Stimulated activated CD8-positive, alpha-beta memory T cell treated with anti-CD3 and anti-CD28 coated beads, Interleukin-15, amount 100 ng/mL, for 48 hours (primary cell): ENCODE results near the gene IRX2.

ENCODE experiments used
- DNase-seq, 2 donors: peaks; one replicate each; pipeline ENCODE4 v3.0.0-alpha.2; 2020; ENCODE audit warnings: low read depth in 2 of 2

Gene IRX2

DNA sequence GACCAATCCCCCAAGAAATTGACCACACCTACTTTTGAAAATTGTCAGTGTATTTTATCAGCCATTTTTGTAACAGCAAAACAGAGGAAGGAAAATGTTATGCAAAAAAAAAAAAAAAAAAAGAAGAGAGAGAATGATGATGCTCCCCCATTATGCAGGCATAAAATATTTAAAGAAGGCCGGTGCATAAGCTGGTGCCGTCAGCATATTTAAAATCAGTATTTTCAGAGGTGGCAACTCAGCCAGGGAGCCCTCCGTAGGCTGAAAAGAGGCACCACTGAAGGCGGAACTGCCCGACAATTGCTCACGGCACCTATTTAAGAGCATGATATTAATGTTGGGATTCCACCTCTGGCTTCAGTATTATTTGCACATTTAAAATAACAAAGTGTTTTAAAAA lies 33.4 kb downstream of the IRX2 start:
- DNase-seq: no peak

DNA sequence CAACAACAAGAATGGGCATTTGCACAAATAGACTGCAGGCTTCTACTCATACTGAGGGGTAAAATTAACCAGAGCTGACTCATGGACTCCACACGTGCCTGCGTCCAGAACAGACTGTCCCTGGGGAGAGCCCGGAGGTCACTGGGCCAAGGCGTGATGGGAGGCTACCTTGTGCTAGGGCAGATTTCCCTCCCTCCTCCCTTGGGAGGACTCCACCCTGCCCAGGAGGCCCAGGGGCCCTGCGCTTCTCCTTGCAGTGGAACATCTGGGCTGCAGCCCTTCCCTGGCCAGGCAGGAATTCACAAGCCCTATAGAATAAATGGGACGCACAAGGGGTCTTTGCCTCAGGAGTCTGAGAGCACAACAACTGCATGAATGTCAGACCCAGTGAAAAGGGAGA lies 35.6 kb downstream of the IRX2 start:
- no peak for DNase-seq

DNA sequence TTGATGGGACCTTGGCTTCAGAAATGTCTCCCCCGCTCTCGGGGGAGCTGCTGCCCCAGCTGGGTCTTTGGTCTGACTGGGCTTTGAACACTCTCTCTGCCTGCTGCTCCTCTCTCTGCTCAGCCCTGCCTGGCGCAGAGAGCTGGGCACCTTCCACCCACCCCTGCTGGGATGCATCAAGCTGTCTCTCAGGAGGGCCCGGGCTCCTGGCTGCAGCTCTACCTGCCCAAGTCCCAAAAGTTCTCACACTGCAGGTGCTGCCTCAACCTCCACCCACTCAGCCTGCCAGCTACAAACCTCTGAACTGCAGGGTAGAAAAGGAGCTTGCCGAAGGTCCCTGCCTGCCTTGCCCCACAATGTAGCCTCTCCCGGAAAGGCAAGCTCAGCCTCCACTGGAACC lies 36.7 kb downstream of the IRX2 start:
- no peak for DNase-seq

DNA sequence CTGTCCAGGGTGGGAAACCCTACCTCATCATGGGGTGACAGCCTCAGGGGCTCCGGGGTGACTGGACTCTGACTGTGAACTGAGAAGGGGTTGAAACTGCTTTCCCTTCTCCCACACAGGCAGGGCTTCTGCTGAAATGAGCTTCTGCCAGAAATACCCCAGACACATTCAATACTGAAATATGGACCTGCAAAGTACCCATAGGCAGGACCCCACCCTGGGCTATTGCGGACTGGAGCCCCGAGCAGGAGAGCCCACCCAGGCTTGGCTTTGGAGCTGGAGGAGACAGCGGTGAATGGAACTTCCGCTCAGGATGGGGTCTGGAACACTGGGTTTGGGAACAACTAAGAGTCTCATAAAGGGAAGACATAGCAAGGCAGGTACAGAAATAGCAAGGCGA lies 37.5 kb downstream of the IRX2 start:
- no peak for DNase-seq

DNA sequence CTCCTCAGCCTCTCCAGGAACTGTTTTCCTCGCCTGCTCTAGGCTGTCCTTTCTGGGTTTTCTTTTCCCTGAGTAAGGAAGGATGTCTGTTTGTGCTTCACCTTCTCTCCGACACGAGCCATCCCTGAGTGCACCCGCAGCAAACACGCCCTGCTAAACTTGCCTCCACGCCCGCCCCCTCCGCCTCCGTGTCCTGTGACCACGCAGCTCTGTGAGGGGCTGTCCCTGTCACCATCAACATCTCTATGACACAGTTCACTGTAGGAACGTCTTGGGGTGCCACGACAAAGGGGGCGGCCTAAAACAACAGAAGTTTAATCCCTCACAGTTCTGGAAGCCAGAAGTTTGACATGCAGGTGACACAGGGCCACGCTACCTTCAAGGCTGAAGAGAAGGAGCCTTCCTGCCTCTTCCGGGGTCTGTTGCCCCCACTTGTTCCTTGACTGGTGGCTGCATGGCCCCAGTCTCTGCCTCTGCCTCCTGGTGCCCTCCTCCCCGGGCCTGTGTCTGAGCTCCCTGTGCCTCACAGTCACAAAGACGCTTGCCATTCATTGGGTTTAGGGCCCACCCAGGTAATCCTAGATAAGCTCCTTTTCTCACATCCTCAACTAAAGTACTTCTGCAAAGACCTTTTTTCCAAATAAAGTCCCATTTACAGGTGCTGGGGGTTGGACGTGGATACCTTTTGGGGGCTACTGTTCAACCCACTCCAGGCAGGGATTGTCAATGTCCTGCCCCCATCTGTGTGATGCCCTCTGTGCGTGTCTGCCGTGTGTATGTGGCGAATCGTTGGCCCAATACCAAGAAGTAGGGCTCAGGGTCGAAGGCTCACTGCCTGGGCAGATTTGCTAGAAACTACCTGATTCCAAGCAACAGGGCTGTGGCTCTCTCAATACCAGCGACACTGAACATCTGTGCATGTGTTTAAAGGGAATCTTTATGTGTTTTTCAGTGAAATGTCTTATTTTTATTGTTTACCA lies 39.7 kb downstream of the IRX2 start:
- DNase-seq: no peak

DNA sequence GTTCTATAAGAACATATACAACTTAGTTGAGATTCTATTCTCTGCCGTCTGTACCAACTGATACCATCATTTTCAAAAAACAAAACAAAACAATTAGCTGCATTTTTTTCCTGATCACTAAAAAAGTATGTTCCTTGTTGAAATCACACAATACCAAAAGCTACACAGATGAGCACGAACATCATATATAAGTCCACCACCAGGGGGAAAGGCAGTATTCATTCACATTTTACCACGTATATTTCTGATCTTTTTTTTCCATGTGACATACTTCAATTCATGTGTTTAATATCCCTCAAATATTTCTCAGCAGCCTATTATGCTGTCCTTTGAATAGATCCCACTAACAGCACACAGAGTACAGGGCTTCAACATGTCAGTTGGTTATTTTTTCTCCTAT lies 40.6 kb downstream of the IRX2 start:
- no peak for DNase-seq

DNA sequence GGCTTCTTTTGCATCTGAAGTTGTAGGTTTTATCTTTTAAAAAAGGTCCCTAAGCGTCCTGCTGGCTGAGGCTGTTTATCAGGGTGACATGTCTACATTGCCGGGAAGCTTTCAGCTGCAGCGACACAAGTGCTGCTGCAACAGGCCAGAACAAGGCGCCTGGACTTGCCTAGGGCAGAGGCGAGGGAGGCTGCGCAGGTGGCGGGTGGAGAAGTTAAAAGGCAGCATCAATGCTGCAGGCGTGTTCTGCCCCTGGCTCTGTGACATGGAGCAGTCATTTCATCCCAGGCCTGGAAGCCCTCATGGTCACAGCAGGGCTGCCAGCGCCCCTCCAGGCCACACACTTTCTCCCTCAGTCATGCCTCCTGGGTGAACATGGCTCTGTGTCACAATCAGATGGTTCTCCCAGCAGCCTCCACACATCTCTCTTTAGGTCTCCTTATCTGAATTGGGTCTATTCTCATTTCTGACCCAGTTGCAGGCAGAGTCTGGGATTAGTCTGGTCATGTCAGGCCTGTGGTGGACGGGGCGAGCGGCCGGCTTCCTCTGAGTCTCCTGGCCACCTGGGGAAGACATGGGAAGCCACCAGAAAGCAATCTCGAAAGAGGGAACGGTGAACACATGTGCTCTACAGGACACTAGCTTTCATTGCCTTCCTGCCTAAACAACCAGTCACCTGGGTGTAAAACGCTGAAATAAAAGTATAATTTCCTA lies 41.3 kb downstream of the IRX2 start:
- no peak for DNase-seq

DNA sequence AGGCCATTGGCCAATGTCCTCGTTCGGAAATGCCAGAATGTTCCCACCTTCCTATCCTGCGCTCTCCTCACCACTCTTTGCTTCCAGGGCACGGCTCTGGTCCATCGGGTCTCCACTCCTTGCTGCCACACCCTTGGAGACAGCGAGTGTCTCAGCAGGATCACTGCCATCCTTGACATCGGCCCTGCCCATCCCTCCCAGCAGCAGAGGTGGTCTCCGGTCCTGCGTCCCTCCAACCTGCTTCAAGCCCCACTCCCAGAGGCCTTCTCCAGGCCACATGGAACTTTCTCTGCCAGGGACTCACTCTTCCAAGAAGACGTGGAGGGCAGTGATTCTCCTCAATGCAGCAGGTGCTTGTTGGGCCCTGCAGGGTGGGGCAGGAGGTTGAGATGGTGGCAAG lies 42.7 kb downstream of the IRX2 start:
- no peak for DNase-seq

DNA sequence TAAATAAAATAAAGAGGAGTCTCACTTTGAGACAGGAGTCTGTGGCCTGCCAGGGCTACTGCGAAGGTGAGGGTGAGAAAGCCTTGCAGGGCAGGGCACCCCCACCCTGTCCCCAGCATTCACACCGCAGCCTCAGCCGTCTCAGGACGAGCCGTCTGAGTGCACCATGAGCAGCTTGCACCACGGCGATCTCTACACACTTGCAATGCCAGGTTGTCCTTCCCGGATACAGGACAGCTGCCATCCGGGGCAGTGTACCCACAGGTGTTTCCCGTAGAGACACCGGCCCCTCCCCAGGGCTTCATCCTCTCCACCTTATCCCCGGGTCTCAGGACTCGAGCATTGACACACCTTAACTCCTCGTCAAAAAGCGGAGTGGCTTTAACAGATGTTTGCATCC lies 43.3 kb downstream of the IRX2 start:
- DNase-seq: no peak

DNA sequence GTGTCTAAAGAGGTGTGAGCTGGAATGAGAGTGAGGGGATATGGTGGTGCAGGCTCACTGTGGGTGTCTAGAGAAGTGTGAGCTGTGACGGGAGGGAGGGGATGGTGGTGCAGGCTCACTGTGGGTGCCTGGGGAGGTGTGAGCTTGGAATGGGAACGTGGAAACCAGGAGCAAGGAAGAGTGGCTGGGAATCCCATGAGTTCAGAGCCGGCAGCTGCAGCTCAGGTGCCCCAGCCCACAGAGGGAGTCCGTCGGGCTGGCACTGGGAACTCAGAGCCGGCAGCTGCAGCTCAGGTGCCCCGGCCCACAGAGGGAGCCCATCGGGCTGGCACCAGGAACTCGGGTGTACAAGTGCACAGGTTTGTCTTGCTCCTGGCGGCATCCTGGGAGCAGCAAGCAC lies 45.6 kb downstream of the IRX2 start:
- no peak for DNase-seq

DNA sequence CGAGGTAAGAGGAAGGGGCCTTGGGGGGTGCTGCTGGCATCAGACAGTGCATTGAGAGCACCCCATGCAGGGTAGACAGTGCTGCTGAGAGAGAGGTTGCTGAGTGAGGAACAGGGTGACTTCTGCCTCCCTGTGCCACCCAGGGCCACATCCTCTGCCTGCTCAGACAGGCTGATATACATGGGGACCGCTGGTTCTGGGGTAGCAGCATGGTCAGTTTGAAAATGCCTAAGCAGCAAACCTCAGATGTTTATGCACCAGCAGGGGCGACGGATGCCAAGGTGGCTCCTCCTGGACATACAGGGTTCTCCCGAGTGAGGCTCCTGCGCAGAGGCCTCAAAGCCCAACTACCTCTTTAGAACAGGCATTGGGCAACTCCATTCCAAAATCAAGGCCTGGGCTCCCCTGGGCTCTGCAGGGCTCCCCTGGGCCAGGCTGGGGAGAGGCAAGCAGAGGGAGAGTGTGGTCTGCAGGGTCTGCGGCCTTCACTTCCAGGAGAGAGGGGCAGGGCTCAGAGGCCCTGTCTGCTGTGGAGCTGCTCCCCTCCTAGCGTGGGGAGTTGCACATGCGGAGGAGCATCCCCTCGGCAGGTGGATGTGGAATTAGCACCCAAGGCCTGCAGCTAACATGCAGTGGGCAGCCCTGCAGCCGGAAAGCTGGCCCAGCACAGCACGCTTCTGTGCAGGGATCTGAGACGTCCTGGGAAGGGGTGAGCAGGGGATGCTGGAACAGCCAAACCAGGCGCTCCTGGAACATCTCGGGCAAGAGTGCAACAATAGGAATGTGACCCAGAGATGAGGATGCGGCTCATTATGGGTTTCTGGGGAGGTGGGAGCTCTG lies 46.5 kb downstream of the IRX2 start:
- DNase-seq: no peak

DNA sequence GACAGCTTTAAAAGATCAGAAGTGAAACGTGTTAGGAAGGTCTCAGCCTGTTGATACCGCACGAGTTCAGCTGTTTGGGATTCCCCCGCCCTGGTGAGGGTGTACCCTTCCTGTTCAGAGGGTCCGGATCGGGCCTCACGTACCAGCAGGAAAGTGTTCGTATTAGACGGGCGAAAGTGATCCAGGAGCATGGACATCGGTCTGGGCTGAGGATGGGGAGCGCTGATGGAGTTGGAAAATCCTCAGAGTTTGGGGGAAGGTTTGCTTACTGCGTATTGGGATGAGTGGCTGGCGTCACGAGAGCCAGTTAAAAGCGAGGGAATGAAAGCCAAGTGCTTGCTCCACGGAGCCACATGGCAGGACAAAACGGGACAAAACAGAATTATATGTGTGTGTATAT lies 47.4 kb downstream of the IRX2 start:
- DNase-seq: no peak

DNA sequence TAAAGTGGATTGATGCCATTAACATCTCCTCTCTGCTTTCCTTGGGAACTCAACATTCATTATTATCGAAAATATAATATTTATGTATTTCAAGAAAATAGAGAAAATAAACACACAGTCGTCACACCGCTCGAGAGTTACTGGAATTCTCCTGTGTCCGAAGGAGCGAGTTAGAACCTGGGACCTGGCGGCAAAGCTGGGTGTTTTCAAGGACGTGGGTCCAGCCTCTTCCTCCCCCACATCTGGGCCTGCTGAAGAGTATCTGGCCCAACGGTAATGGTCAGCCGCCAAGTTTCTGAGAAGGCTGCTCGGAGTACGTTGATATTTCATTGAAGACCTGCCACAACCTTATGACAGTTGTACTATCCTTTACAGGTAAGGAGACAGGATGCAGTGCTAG lies 47.9 kb downstream of the IRX2 start:
- DNase-seq: no peak

DNA sequence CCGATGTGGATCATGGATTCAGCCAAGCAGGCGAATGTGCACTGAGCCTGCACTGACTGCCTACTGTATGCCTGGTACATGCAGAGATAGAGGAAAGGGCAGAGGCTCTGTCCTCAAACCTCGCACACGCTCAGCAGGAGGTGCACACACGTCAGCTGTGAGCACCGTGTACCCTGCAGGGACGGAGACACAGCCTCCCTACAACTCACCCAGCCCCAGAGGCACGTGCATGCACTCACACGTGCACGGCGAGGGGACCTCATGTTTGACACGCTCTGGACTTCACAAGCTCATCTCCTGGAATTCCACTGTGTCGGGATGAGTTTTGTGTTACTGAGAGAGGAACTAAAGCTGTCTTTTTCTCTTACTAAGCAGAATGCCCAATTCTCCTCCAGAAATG lies 48.4 kb downstream of the IRX2 start:
- DNase-seq: no peak

DNA sequence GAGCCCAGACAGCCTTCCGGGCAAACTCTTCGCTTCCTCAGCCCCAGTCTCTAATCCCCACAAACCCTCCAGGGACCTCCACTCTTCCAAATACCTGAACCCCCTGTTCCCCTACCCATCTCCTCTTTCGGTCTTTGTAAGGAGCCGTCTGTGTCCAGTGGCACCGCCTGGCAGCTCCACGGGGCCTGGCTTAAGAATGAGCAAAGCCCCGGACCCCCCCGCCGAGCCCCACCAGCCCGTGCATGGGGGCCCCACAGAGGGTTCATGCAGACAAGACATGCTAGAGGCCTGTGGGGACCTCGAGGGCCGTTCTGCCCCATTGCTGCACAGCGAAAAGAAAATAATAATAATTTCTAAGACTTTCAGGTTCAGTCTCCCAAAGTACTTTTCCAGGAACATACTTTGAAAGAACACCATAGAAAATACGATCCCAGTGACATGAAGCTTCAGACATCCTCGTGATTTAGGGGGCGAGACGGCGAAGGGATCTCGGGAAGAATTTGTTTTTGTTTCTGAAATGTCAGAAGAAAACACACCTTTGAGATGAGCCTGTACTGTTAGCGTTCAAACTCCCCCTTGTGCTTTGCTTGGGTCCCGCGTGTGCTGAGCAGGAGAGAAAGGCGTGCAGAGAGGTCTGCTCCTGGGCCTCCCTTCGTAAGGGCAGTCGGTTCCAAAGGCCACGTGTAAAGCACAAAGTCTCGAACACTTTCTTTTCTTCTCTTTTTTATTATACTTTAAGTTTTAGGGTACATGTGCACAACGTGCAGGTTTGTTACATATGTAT lies 49.2 kb downstream of the IRX2 start:
- no peak for DNase-seq

DNA sequence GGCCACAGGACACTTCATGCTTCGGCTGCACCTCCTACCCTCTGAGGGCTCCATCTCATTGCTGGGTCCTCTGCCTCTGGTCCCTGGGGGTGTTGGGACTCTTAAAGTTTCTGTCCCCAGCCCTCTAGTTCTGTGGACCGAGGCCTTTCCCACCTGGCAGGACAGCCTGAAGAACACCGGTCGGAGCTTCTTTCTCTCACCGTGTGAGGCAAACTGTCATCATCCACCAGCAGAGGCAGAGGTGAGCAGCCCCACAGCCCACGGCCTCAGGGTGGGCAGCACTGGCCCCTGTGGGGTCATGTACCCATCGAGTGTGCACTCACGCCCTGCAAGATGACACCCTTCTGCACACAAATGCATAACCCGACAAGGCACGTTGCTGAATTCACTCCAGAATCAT lies 49.9 kb downstream of the IRX2 start:
- DNase-seq: no peak

DNA sequence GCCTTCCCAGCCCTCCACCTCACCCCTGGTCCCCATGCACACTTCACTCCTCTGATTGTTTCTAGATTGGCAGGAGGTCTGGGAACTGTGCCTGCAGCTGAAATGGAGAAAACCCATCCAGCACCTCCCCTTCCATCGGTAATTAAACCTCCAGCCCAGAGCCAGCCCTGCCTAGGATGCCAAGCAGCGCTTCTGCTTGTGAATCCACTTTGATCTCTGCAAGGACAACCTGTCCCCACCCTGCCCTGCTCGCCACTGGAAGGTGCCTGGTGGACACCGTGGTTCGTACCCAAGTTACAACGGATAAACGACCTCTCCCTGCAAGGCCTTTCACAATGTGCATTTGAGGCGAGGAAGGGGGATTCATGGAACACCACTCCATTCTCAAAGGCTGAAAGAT lies 50.6 kb downstream of the IRX2 start:
- DNase-seq: no peak

DNA sequence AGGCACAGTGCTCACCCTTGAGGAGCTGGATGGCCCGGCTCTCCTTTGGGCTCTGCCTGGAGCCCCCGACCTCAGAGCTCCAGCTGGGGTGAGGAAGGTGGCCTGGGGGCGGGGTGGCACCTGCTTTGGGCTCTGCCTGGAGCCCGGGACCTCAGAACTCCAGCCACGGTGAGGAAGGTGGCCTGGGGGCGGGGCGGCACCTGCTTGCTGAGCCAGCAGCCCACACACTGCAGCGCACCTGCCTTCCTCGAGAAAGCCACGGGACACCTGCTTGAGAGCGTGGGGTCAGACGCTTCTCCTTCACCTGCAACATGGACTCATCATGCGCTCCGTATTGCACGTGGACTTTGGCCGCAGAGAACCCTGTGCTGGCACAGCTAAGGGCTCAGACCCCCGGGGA lies 51.8 kb downstream of the IRX2 start:
- no peak for DNase-seq

DNA sequence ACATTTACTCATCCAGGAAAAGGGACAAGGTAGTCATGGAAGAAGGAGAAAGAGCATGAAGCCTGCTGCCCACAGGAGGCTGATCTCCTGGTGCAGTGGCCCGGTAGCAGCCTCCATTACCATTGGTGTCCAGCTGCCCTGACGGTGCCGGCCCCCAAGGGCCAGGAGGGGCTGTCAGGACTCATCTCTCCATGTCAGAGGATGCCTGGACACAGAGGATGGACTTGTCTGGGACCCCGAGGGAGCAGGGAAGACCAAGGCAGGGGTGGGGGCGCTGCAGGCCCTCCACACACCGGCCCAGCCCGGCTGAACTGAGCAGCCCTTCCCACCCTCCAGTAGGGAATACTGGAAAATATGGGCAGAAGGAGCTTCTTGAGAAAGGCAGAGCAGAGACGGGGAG lies 52.2 kb downstream of the IRX2 start:
- DNase-seq: no peak

DNA sequence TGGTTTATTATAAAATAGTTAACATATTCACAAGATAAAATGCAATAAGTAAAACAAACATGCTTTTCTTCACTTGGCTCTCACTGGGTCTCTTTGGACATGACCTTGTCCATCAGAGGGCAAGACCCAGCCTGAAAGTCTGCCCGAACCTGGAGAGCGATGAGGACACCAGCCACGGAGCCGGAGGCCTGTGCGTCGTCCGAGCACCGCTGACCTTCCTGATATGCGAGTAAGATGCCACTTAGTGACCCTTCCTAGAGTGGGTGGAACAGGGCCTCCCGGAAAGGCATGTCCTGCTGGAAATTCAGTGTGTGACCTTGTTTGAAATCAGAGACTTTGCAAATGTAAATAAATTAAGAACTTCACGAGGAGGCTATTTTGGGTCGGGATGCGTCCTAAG lies 52.9 kb downstream of the IRX2 start:
- DNase-seq: no peak

DNA sequence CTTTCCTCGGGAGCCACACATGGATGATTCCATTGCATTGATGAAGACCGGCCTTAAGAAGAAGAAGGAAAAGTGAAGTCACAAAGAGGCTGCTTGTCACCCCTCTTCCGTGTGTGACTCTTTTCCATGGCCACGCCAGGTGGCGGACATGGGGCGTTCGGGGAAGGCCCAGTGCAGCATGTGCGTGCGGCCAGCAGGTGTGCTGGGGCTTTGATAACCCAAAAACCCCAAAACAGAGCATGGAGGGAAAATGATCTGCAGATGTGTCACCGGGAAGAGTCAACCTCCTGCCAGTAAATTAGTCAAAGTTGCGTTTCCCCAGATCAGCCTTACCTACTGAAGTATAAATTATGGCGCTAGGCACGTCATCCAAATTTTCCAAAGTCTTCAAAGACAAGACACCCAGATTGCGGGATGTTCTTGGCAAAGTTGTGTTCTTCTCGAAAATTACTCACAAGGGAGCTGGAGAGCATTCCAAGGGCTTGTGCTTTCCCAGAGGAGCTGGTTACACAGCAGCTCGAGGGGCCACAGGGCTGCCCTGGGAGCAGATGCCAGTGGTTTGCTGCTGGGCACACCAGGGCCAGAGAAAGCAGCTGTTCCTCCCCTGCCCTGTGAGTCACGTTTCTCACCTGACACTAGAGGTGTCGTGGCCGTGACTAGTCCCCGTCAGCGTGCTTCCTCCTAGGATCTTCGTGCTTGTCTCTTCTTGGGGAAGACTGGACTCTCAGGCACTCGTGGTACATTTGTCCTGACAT lies 53.9 kb downstream of the IRX2 start:
- no peak for DNase-seq
